ENCODE results near the gene VCL. TPM values are rescaled to one million over a fixed set of nuclear protein-coding genes. Genes with fewer than 3 reads are reported as not detected.

Gene VCL
- polyA plus RNA-seq, 2 donors: 25.0 to 41.4 TPM

DNA sequence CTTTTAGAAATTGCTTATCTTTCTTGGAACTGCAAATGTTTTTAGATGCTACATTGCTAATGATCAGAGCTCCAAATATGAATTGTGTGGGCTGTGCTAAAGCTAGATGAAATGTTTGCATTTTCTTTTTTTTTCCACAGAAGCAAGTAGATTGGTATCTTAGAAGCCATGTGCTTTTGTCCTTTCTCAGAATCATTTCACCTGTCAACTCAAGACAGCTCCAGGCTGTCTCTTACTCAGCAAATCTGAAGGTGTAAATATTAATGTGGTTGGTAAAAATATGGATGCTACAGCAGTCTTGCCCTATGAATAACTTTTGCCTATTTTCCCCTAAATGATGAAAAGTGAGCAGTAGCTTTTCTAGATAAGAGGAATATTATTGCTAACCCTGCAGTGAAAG lies 111.5 kb downstream of the VCL start:
- Histone ChIP-seq H3K4me3 (ENCODE audit: low read depth in 1 of 2, low read length in 2 of 2) (no peak overlapping the region), H3K27ac (ENCODE audit: low read depth in 2 of 2, low read length in 1 of 2) (no peak overlapping the region), H3K4me1 (ENCODE audit: control insufficient read depth in 2 of 2, insufficient read depth in 2 of 2, low read length in 1 of 2) (peaks cover 0 to 16% of the 10 kb centered on the region in 2 donors), H3K36me3 (ENCODE audit: control insufficient read depth in 2 of 2, insufficient read depth in 2 of 2, low read length in 1 of 2) (peaks cover 9 to 46% of the 10 kb centered on the region in 2 donors), H3K27me3 (ENCODE audit: control insufficient read depth in 1 of 2, insufficient read depth in 2 of 2, low read length in 2 of 2) (no peaks in the 10 kb centered on the region), H3K9me3 (ENCODE audit: control insufficient read depth in 2 of 2, insufficient read depth in 1 of 2, low read depth in 1 of 2, low read length in 1 of 2) (no peaks in the 10 kb centered on the region)

GRCh38 chr10:74110120-74110519 lies 112.2 kb downstream of the VCL start:
- H3K36me3 ChIP-seq (ENCODE audit: control insufficient read depth in 2 of 2, insufficient read depth in 2 of 2, low read length in 1 of 2): peaks cover 7 to 47% of the 10 kb centered on the region in 2 donors
- H3K4me3 ChIP-seq (ENCODE audit: low read depth in 1 of 2, low read length in 2 of 2): no peak overlapping the region
- H3K27ac ChIP-seq (ENCODE audit: low read depth in 2 of 2, low read length in 1 of 2): no peak overlapping the region
- H3K4me1 ChIP-seq (ENCODE audit: control insufficient read depth in 2 of 2, insufficient read depth in 2 of 2, low read length in 1 of 2): peaks cover 0 to 16% of the 10 kb centered on the region in 2 donors
- H3K9me3 ChIP-seq (ENCODE audit: control insufficient read depth in 2 of 2, insufficient read depth in 1 of 2, low read depth in 1 of 2, low read length in 1 of 2): no peaks in the 10 kb centered on the region
- WGBS, 2 donors: 80 to 86% methylated on average over 1 of the region's 1 CpG
- H3K27me3 ChIP-seq (ENCODE audit: control insufficient read depth in 1 of 2, insufficient read depth in 2 of 2, low read length in 2 of 2): no peaks in the 10 kb centered on the region

DNA sequence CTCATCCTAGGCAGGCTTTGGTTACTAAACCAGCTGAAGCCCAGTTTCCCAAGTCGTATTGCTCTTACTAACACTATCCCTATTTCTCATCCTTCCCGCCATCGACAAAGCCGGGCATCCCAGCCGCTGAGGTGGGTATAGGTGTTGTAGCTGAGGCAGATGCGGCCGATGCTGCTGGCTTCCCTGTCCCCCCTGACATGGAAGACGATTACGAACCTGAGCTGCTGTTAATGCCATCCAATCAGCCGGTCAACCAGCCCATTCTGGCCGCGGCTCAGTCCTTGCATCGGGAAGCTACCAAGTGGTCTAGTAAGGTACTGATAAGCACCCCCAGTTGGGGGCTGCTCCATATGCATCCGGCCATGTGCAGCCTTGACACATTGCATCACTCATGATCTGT lies 113.9 kb downstream of the VCL start:
- no peak overlapping the region for H3K27ac ChIP-seq (ENCODE audit: low read depth in 2 of 2, low read length in 1 of 2)
- peaks cover 7 to 44% of the 10 kb centered on the region in 2 donors for H3K36me3 ChIP-seq (ENCODE audit: control insufficient read depth in 2 of 2, insufficient read depth in 2 of 2, low read length in 1 of 2)
- no peak overlapping the region for H3K4me3 ChIP-seq (ENCODE audit: low read depth in 1 of 2, low read length in 2 of 2)
- 97% methylated on average over 14 of the region's 14 CpGs for WGBS, 2 donors
- peaks cover 0 to 14% of the 10 kb centered on the region in 2 donors for H3K4me1 ChIP-seq (ENCODE audit: control insufficient read depth in 2 of 2, insufficient read depth in 2 of 2, low read length in 1 of 2)
- H3K27me3 ChIP-seq (ENCODE audit: control insufficient read depth in 1 of 2, insufficient read depth in 2 of 2, low read length in 2 of 2): no peaks in the 10 kb centered on the region
- H3K9me3 ChIP-seq (ENCODE audit: control insufficient read depth in 2 of 2, insufficient read depth in 1 of 2, low read depth in 1 of 2, low read length in 1 of 2): no peaks in the 10 kb centered on the region

DNA sequence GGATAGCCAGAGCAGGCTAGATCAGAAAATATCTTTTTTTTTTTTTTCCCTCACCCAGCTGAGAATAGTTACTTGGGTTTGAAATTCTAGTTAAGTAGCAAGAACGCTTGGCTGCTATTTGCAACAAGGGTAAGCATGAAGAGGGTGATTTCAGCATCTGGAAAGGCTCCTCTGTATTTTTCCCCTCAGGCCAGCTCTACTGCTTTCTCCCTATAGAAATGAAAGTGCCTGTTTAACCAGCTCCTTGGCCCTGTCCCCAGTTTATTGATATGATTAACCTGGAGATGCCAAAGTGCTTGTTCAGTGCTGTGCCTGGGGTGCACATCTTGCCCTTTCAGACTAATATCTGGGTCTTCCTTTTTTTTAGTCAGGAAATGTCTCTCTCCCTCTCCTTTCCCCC lies 115.6 kb downstream of the VCL start:
- Histone ChIP-seq H3K27ac (ENCODE audit: low read depth in 2 of 2, low read length in 1 of 2) (peak overlapping the region; percentile 26 to 33), H3K4me1 (ENCODE audit: control insufficient read depth in 2 of 2, insufficient read depth in 2 of 2, low read length in 1 of 2) (peaks cover 0 to 10% of the 10 kb centered on the region in 2 donors), H3K27me3 (ENCODE audit: control insufficient read depth in 1 of 2, insufficient read depth in 2 of 2, low read length in 2 of 2) (no peaks in the 10 kb centered on the region), H3K9me3 (ENCODE audit: control insufficient read depth in 2 of 2, insufficient read depth in 1 of 2, low read depth in 1 of 2, low read length in 1 of 2) (no peaks in the 10 kb centered on the region), H3K36me3 (ENCODE audit: control insufficient read depth in 2 of 2, insufficient read depth in 2 of 2, low read length in 1 of 2) (peaks cover 16 to 49% of the 10 kb centered on the region in 2 donors), H3K4me3 (ENCODE audit: low read depth in 1 of 2, low read length in 2 of 2) (no peak overlapping the region)
- 42 to 55% methylated on average over 1 of the region's 1 CpG for WGBS, 2 donors

DNA sequence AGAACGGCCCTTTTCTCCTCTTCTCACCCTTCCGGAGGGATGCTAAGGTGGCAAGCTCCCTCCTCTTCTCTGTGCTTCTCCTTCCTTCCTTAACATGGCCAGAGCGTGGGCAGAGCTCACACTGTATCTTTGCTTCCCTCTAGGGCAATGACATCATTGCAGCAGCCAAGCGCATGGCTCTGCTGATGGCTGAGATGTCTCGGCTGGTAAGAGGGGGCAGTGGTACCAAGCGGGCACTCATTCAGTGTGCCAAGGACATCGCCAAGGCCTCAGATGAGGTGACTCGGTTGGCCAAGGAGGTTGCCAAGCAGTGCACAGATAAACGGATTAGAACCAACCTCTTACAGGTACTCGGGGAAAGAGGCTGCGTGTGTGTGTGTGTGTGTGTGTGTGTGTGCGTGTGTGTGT lies 116.1 kb downstream of the VCL start:
- Histone ChIP-seq H3K36me3 (ENCODE audit: control insufficient read depth in 2 of 2, insufficient read depth in 2 of 2, low read length in 1 of 2) (peaks cover 14 to 49% of the 10 kb centered on the region in 2 donors), H3K9me3 (ENCODE audit: control insufficient read depth in 2 of 2, insufficient read depth in 1 of 2, low read depth in 1 of 2, low read length in 1 of 2) (no peaks in the 10 kb centered on the region), H3K4me3 (ENCODE audit: low read depth in 1 of 2, low read length in 2 of 2) (no peak overlapping the region), H3K27me3 (ENCODE audit: control insufficient read depth in 1 of 2, insufficient read depth in 2 of 2, low read length in 2 of 2) (no peaks in the 10 kb centered on the region), H3K4me1 (ENCODE audit: control insufficient read depth in 2 of 2, insufficient read depth in 2 of 2, low read length in 1 of 2) (peaks cover 0 to 10% of the 10 kb centered on the region in 2 donors), H3K27ac (ENCODE audit: low read depth in 2 of 2, low read length in 1 of 2) (peak overlapping the region; percentile 26 to 33)
- 63% methylated on average over 12 of the region's 12 CpGs for WGBS, 2 donors

DNA sequence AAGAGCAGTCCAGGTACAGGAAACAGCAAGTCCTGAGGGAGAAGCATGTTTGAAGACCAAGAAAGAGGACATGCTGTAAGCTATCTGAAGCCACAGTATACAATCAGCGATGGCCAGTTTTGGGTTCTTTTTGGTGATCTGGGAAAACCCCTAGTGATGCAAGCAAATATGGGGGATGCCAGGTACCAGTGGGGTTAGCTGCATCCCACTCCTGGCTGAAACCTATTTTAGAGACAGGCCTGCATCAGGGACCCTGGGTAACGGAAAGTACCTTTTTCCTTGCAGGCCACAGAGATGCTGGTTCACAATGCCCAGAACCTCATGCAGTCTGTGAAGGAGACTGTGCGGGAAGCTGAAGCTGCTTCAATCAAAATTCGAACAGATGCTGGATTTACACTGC lies 119.8 kb downstream of the VCL start:
- Histone ChIP-seq H3K27me3 (ENCODE audit: control insufficient read depth in 1 of 2, insufficient read depth in 2 of 2, low read length in 2 of 2) (no peaks in the 10 kb centered on the region), H3K27ac (ENCODE audit: low read depth in 2 of 2, low read length in 1 of 2) (no peak overlapping the region), H3K4me3 (ENCODE audit: low read depth in 1 of 2, low read length in 2 of 2) (no peak overlapping the region), H3K4me1 (ENCODE audit: control insufficient read depth in 2 of 2, insufficient read depth in 2 of 2, low read length in 1 of 2) (peaks cover 0 to 5% of the 10 kb centered on the region in 2 donors), H3K9me3 (ENCODE audit: control insufficient read depth in 2 of 2, insufficient read depth in 1 of 2, low read depth in 1 of 2, low read length in 1 of 2) (no peaks in the 10 kb centered on the region), H3K36me3 (ENCODE audit: control insufficient read depth in 2 of 2, insufficient read depth in 2 of 2, low read length in 1 of 2) (peaks cover 9 to 28% of the 10 kb centered on the region in 2 donors)
- WGBS, 2 donors: 88 to 90% methylated on average over 4 of the region's 4 CpGs

GRCh38 chr10:74118804-74119203 lies 120.9 kb downstream of the VCL start:
- Histone ChIP-seq H3K4me3 (ENCODE audit: low read depth in 1 of 2, low read length in 2 of 2) (no peak overlapping the region), H3K4me1 (ENCODE audit: control insufficient read depth in 2 of 2, insufficient read depth in 2 of 2, low read length in 1 of 2) (peaks cover 0 to 3% of the 10 kb centered on the region in 2 donors), H3K27me3 (ENCODE audit: control insufficient read depth in 1 of 2, insufficient read depth in 2 of 2, low read length in 2 of 2) (no peaks in the 10 kb centered on the region), H3K27ac (ENCODE audit: low read depth in 2 of 2, low read length in 1 of 2) (no peak overlapping the region), H3K9me3 (ENCODE audit: control insufficient read depth in 2 of 2, insufficient read depth in 1 of 2, low read depth in 1 of 2, low read length in 1 of 2) (no peaks in the 10 kb centered on the region), H3K36me3 (ENCODE audit: control insufficient read depth in 2 of 2, insufficient read depth in 2 of 2, low read length in 1 of 2) (peaks cover 13 to 25% of the 10 kb centered on the region in 2 donors)
- WGBS, 2 donors: 70 to 72% methylated on average over 3 of the region's 3 CpGs

DNA sequence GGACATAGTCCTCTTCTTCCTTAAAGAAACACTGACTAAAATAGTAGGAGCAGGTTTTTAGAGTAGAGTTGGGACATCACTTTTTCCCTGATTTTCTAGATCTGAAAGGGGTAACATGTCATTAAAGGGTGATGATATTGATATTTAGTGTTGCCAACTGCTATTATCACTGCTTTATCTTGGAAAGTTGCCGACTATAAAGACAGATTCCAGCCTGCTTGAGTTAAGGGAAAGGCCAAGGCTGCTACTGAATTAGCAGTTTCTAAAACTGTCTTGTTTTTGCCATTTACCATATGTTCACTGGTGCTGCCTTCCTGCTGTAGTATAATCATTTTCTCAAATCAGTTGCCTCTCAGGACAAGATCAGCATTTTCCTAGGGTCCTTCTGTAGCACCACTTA lies 123.0 kb downstream of the VCL start:
- Histone ChIP-seq H3K9me3 (ENCODE audit: control insufficient read depth in 2 of 2, insufficient read depth in 1 of 2, low read depth in 1 of 2, low read length in 1 of 2) (no peaks in the 10 kb centered on the region), H3K4me1 (ENCODE audit: control insufficient read depth in 2 of 2, insufficient read depth in 2 of 2, low read length in 1 of 2) (no peaks in the 10 kb centered on the region), H3K4me3 (ENCODE audit: low read depth in 1 of 2, low read length in 2 of 2) (no peak overlapping the region), H3K27ac (ENCODE audit: low read depth in 2 of 2, low read length in 1 of 2) (no peak overlapping the region), H3K36me3 (ENCODE audit: control insufficient read depth in 2 of 2, insufficient read depth in 2 of 2, low read length in 1 of 2) (peaks cover 13 to 17% of the 10 kb centered on the region in 2 donors), H3K27me3 (ENCODE audit: control insufficient read depth in 1 of 2, insufficient read depth in 2 of 2, low read length in 2 of 2) (no peaks in the 10 kb centered on the region)
- WGBS, 2 donors: 48 to 57% methylated on average over 1 of the region's 1 CpG

DNA sequence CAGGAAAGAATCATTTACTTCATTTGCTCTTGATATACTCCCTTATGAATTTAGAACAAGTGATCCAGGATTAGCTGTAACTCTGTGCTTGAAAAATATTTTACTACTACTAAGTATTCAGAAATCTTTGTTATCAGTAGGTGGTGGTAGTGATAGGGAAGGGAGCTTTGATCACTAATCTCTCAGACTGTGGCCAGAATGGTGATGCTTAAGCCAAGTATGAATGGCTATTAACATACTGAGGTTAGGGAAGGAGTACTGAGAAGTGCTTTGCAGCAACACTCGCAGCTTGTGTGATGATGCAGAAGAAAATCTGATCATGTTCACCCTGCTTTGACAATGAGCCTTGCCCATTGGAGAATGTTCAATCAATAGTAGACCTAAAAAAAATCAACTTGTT lies 123.5 kb downstream of the VCL start:
- no peaks in the 10 kb centered on the region for H3K27me3 ChIP-seq (ENCODE audit: control insufficient read depth in 1 of 2, insufficient read depth in 2 of 2, low read length in 2 of 2)
- no peak overlapping the region for H3K27ac ChIP-seq (ENCODE audit: low read depth in 2 of 2, low read length in 1 of 2)
- WGBS, 2 donors: 67 to 79% methylated on average over 1 of the region's 1 CpG
- H3K4me1 ChIP-seq (ENCODE audit: control insufficient read depth in 2 of 2, insufficient read depth in 2 of 2, low read length in 1 of 2): no peaks in the 10 kb centered on the region
- H3K4me3 ChIP-seq (ENCODE audit: low read depth in 1 of 2, low read length in 2 of 2): no peak overlapping the region
- H3K36me3 ChIP-seq (ENCODE audit: control insufficient read depth in 2 of 2, insufficient read depth in 2 of 2, low read length in 1 of 2): peaks cover 13 to 19% of the 10 kb centered on the region in 2 donors
- no peaks in the 10 kb centered on the region for H3K9me3 ChIP-seq (ENCODE audit: control insufficient read depth in 2 of 2, insufficient read depth in 1 of 2, low read depth in 1 of 2, low read length in 1 of 2)

- Histone ChIP-seq H3K27me3 (ENCODE audit: control insufficient read depth in 1 of 2, insufficient read depth in 2 of 2, low read length in 2 of 2) (no peaks in the 10 kb centered on the region), H3K4me3 (ENCODE audit: low read depth in 1 of 2, low read length in 2 of 2) (no peak overlapping the region), H3K4me1 (ENCODE audit: control insufficient read depth in 2 of 2, insufficient read depth in 2 of 2, low read length in 1 of 2) (no peaks in the 10 kb centered on the region), H3K36me3 (ENCODE audit: control insufficient read depth in 2 of 2, insufficient read depth in 2 of 2, low read length in 1 of 2) (peaks cover 13 to 19% of the 10 kb centered on the region in 2 donors), H3K27ac (ENCODE audit: low read depth in 2 of 2, low read length in 1 of 2) (no peak overlapping the region), H3K9me3 (ENCODE audit: control insufficient read depth in 2 of 2, insufficient read depth in 1 of 2, low read depth in 1 of 2, low read length in 1 of 2) (no peaks in the 10 kb centered on the region)
- 44 to 60% methylated on average over 3 of the region's 3 CpGs for WGBS, 2 donors
Observed at GRCh38 chr10:74122060-74122459, 124.1 kb downstream of the VCL start.
